ENCODE results near the gene CDH11.

DNA sequence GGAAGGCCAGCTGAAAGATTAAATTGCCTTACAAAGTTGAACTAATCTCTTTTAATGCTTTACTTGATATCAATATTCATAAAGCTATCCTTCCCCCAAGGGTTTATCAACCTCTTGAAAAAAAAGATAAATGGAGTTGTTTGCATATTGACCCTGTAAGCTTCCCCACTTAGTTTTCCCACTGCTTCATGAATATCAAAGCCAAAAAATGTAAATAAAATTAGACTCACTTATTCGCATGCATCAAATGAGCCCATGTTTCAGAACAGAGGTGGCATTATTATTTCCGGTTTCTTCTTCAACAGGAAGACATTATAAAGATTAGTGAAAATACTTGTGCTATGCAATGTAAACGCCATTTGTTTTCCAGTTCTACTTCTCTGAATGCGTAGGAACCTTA lies 150.7 kb downstream of the CDH11 start:
- TF ChIP-seq, protein P1, sequence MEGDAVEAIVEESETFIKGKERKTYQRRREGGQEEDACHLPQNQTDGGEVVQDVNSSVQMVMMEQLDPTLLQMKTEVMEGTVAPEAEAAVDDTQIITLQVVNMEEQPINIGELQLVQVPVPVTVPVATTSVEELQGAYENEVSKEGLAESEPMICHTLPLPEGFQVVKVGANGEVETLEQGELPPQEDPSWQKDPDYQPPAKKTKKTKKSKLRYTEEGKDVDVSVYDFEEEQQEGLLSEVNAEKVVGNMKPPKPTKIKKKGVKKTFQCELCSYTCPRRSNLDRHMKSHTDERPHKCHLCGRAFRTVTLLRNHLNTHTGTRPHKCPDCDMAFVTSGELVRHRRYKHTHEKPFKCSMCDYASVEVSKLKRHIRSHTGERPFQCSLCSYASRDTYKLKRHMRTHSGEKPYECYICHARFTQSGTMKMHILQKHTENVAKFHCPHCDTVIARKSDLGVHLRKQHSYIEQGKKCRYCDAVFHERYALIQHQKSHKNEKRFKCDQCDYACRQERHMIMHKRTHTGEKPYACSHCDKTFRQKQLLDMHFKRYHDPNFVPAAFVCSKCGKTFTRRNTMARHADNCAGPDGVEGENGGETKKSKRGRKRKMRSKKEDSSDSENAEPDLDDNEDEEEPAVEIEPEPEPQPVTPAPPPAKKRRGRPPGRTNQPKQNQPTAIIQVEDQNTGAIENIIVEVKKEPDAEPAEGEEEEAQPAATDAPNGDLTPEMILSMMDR (conservative IDR thresholded peaks at IDR 0.05; ENCODE audit: low read length) = no peak
- no peak for TF ChIP-seq EZH2phosphoT487 (IDR thresholded peaks at IDR 0.05; ENCODE audit: borderline replicate concordance)

Measured in Loucy (cell line).